Naive thymus-derived CD8-positive, alpha-beta T cell (primary cell): ENCODE data around the gene ENOX1. TPM values are rescaled to one million over a fixed set of nuclear protein-coding genes. Genes with fewer than 3 reads are reported as not detected.
A peak's percentile ranks its signal among the peaks of the same experiment; 100 is the strongest.
"Not testable (repeated sequence)": the region's sequence is repeated elsewhere in the genome, so short reads cannot be mapped to it uniquely, and the experiment has no call there.

Experiments used
- ATAC-seq, 2 donors: fragments of 150-1000 bp; cut with Tn5 transposase in 1 of 2; sonication (Bioruptor Pico), chemical (Tn5 transposase) in 1 of 2; 1 replicate in 1 of 2; 2 replicates in 1 of 2; pipeline ENCODE4 v1.10.0; 2021; ENCODE audit warnings: mild to moderate bottlenecking in 2 of 2, moderate library complexity in 2 of 2
- POLR2A ChIA-PET: fragments of 350-600 bp; sonication (Branson Sonifier 250); formaldehyde crosslinking; loops from one replicate; lab custom pipeline; 2021; ENCODE audit warnings: antibody characterized with exemption; lab: Charles Lee
- DNase-seq, 10 donors: peaks; one replicate each; pipeline versions ENCODE4 v3.0.0 to v3.0.0-alpha.2; 2020 to 2022
- H3K27ac Mint-ChIP-seq, 10 donors: one replicate each; pipeline ENCODE4 v1.8.0; 2020 to 2022; ENCODE audit warnings: mild to moderate bottlenecking in 10 of 10, mixed read lengths in 10 of 10, moderate library complexity in 4 of 10, inconsistent platforms in 1 of 10
- H3K27me3 Mint-ChIP-seq, 5 donors: one replicate each; pipeline ENCODE4 v1.8.0; 2021 to 2022; ENCODE audit warnings: mixed read lengths in 5 of 5
- H3K36me3 Mint-ChIP-seq, 3 donors: one replicate each; pipeline ENCODE4 v1.8.0; 2020 to 2022; ENCODE audit warnings: mixed read lengths in 3 of 3, mild to moderate bottlenecking in 2 of 3, inconsistent platforms in 1 of 3
- H3K4me1 Mint-ChIP-seq, 4 donors: one replicate each; pipeline ENCODE4 v1.8.0; 2021 to 2022; ENCODE audit warnings: mixed read lengths in 4 of 4
- H3K4me3 Mint-ChIP-seq, 10 donors: one replicate each; pipeline ENCODE4 v1.8.0; 2020 to 2022; ENCODE audit warnings: mild to moderate bottlenecking in 10 of 10, mixed read lengths in 10 of 10, moderate library complexity in 6 of 10, inconsistent platforms in 1 of 10
- H3K9me3 Mint-ChIP-seq, 9 donors: one replicate each; pipeline ENCODE4 v1.8.0; 2020 to 2022; ENCODE audit warnings: mixed read lengths in 9 of 9, mild to moderate bottlenecking in 3 of 9, inconsistent platforms in 1 of 9, moderate library complexity in 1 of 9
- polyA plus RNA-seq, 3 donors: library from polyadenylated mRNA; unstranded; fragments of 300-500 nt; fragmentation: Illumina TruSeq; gene quantifications; one replicate each; pipeline ENCODE4 v1.2.3, GENCODE V29; 2021
- total RNA-seq, 8 experiments: library from RNA in 2 of 8; stranded (reverse) in 2 of 8; gene quantifications; one replicate each; pipeline ENCODE4 v1.2.3 and lab custom pipeline; 2021 to 2026

ENOX1 gene
- not detected for total RNA-seq
- not detected for polyA plus RNA-seq
- total RNA-seq (lab: John Stamatoyannopoulos, UW), result 0 to 0.17 (median 0) reads per million in 6 experiments

- Mint-ChIP-seq H3K27me3 (peaks cover 23 to 49% (median 39%) of the 10 kb centered on the region in 5 donors), H3K4me3 (peak within 1 kb of the TSS; percentile 61 to 90 (median 76)), H3K4me1 (peaks cover 0 to 20% (median 8%) of the 10 kb centered on the region in 4 donors), H3K27ac (no peak within 1 kb of the TSS), H3K9me3 (no peaks in the 10 kb centered on the region), H3K36me3 (no peaks in the 10 kb centered on the region)
- POLR2A ChIA-PET, result no interaction called here
- DNase-seq (no peak), ATAC-seq (peak in 1 of 2 donors; percentile 14)
Observed at GRCh38 chr13:43786766-43787517, at the start of gene ENOX1. TSS of gene ENOX1 (minus strand) at chr13:43786972.

GRCh38 chr13:43835701-43836100, 48.9 kb upstream of the ENOX1 start:
- Mint-ChIP-seq H3K36me3 (no peaks in the 10 kb centered on the region), H3K27ac (no peak overlapping the region), H3K4me3 (no peak overlapping the region), H3K9me3 (peaks cover 0 to 3% (median 0%) of the 10 kb centered on the region in 9 donors), H3K27me3 (peaks cover 0 to 11% (median 3%) of the 10 kb centered on the region in 5 donors), H3K4me1 (no peaks in the 10 kb centered on the region)
- POLR2A ChIA-PET, result no interaction called here
- DNase-seq (no peak), ATAC-seq (no peak)

- Mint-ChIP-seq H3K4me1 (no peaks in the 10 kb centered on the region), H3K9me3 (no peaks in the 10 kb centered on the region), H3K4me3 (no peak overlapping the region), H3K27ac (no peak overlapping the region), H3K27me3 (peaks cover 2 to 18% (median 3%) of the 10 kb centered on the region in 5 donors), H3K36me3 (no peaks in the 10 kb centered on the region)
- no peak for DNase-seq
- no peak for ATAC-seq
- POLR2A ChIA-PET, result no interaction called here
Observed at GRCh38 chr13:43831088-43831487, 44.3 kb upstream of the ENOX1 start.

GRCh38 chr13:43830497-43830881, 43.7 kb upstream of the ENOX1 start:
- Mint-ChIP-seq H3K4me3 (no peak overlapping the region), H3K36me3 (no peaks in the 10 kb centered on the region), H3K27ac (no peak overlapping the region), H3K4me1 (no peaks in the 10 kb centered on the region), H3K27me3 (peaks cover 2 to 18% (median 3%) of the 10 kb centered on the region in 5 donors), H3K9me3 (no peaks in the 10 kb centered on the region)
- POLR2A ChIA-PET, result no interaction called here
- DNase-seq (no peak), ATAC-seq (no peak)

- H3K27me3 Mint-ChIP-seq, ATAC-seq, H3K9me3 Mint-ChIP-seq, POLR2A ChIA-PET, H3K36me3 Mint-ChIP-seq, H3K4me3 Mint-ChIP-seq, DNase-seq, H3K27ac Mint-ChIP-seq, H3K4me1 Mint-ChIP-seq: not testable (repeated sequence)
Observed at GRCh38 chr13:43824656-43825055, 37.9 kb upstream of the ENOX1 start.

- DNase-seq (no peak), ATAC-seq (no peak)
- no peak overlapping the region for H3K27ac Mint-ChIP-seq
- H3K4me1 Mint-ChIP-seq, result no peaks in the 10 kb centered on the region
- H3K4me3 Mint-ChIP-seq, result no peak overlapping the region
- H3K9me3 Mint-ChIP-seq, result peaks cover 0 to 4% (median 0%) of the 10 kb centered on the region in 9 donors
- peaks cover 0 to 13% (median 10%) of the 10 kb centered on the region in 5 donors for H3K27me3 Mint-ChIP-seq
- H3K36me3 Mint-ChIP-seq, result no peaks in the 10 kb centered on the region
- POLR2A ChIA-PET, result no interaction called here
Observed at GRCh38 chr13:43822969-43823368, 36.2 kb upstream of the ENOX1 start.

- Mint-ChIP-seq H3K27me3 (peaks cover 16 to 22% (median 20%) of the 10 kb centered on the region in 5 donors), H3K4me3 (no peak overlapping the region), H3K27ac (no peak overlapping the region), H3K9me3 (peaks cover 0 to 6% (median 0%) of the 10 kb centered on the region in 9 donors), H3K36me3 (no peaks in the 10 kb centered on the region), H3K4me1 (no peaks in the 10 kb centered on the region)
- DNase-seq (no peak), ATAC-seq (no peak)
- POLR2A ChIA-PET, result interaction anchor here (0.7 kb wide), 1 partner anchor 459 kb away, joined by 3 read pairs; no protein-coding TSS in a partner anchor
Observed at GRCh38 chr13:43816401-43816889, 29.7 kb upstream of the ENOX1 start.

- H3K9me3 Mint-ChIP-seq, result peaks cover 0 to 6% (median 0%) of the 10 kb centered on the region in 9 donors
- H3K27me3 Mint-ChIP-seq, result peaks cover 17 to 22% (median 20%) of the 10 kb centered on the region in 5 donors
- H3K27ac Mint-ChIP-seq, result no peak overlapping the region
- no peaks in the 10 kb centered on the region for H3K4me1 Mint-ChIP-seq
- H3K36me3 Mint-ChIP-seq, result no peaks in the 10 kb centered on the region
- DNase-seq (no peak), ATAC-seq (no peak)
- POLR2A ChIA-PET, result no interaction called here
- H3K4me3 Mint-ChIP-seq, result no peak overlapping the region
Observed at GRCh38 chr13:43815204-43815603, 28.4 kb upstream of the ENOX1 start.

- POLR2A ChIA-PET, result no interaction called here
- Mint-ChIP-seq H3K27me3 (peaks cover 0 to 12% (median 9%) of the 10 kb centered on the region in 5 donors), H3K4me3 (no peak overlapping the region), H3K36me3 (no peaks in the 10 kb centered on the region), H3K27ac (no peak overlapping the region), H3K9me3 (no peaks in the 10 kb centered on the region), H3K4me1 (peaks cover 0 to 2% (median under 1%) of the 10 kb centered on the region in 4 donors)
- ATAC-seq (no peak), DNase-seq (no peak)
Observed at GRCh38 chr13:43808676-43809075, 21.9 kb upstream of the ENOX1 start.

- H3K27me3 Mint-ChIP-seq, result peaks cover 0 to 9% (median 3%) of the 10 kb centered on the region in 5 donors
Observed at GRCh38 chr13:43805681-43806128, 18.9 kb upstream of the ENOX1 start.

GRCh38 chr13:43805071-43805468, 18.3 kb upstream of the ENOX1 start:
- DNase-seq (no peak), ATAC-seq (no peak)
- Mint-ChIP-seq H3K4me1 (peaks cover 0 to 2% (median under 1%) of the 10 kb centered on the region in 4 donors), H3K36me3 (no peaks in the 10 kb centered on the region), H3K27ac (no peak overlapping the region), H3K9me3 (no peaks in the 10 kb centered on the region), H3K4me3 (no peak overlapping the region), H3K27me3 (peaks cover 0 to 7% (median 2%) of the 10 kb centered on the region in 5 donors)
- POLR2A ChIA-PET, result no interaction called here

More at GRCh38 chr13:43805681-43806128, 18.9 kb upstream of the ENOX1 start:
- Mint-ChIP-seq H3K4me1 (peaks cover 0 to 2% (median under 1%) of the 10 kb centered on the region in 4 donors), H3K4me3 (no peak overlapping the region), H3K9me3 (no peaks in the 10 kb centered on the region), H3K36me3 (no peaks in the 10 kb centered on the region), H3K27ac (peak overlapping the region in 1 of 10 donors; percentile 40)
- POLR2A ChIA-PET, result no interaction called here
- ATAC-seq, result no peak
- DNase-seq, result no peak

- POLR2A ChIA-PET, result no interaction called here
- no peak for ATAC-seq
- peak in 5 of 10 donors; percentile 5 to 46 (median 36) for DNase-seq
- H3K27ac Mint-ChIP-seq, result no peak overlapping the region
- H3K4me3 Mint-ChIP-seq, result no peak overlapping the region
- H3K27me3 Mint-ChIP-seq, result peaks cover 3 to 10% (median 7%) of the 10 kb centered on the region in 5 donors
- H3K4me1 Mint-ChIP-seq, result peaks cover 0 to 2% (median under 1%) of the 10 kb centered on the region in 4 donors
- H3K36me3 Mint-ChIP-seq, result no peaks in the 10 kb centered on the region
- no peaks in the 10 kb centered on the region for H3K9me3 Mint-ChIP-seq
Observed at GRCh38 chr13:43804461-43805070, 17.8 kb upstream of the ENOX1 start.

GRCh38 chr13:43802511-43802910, 15.7 kb upstream of the ENOX1 start:
- H3K27me3 Mint-ChIP-seq, result peaks cover 5 to 14% (median 8%) of the 10 kb centered on the region in 5 donors

More at GRCh38 chr13:43802511-43802910, 15.7 kb upstream of the ENOX1 start:
- POLR2A ChIA-PET, result no interaction called here
- peaks cover 0 to 2% (median under 1%) of the 10 kb centered on the region in 4 donors for H3K4me1 Mint-ChIP-seq
- DNase-seq (no peak), ATAC-seq (no peak)
- H3K9me3 Mint-ChIP-seq, result no peaks in the 10 kb centered on the region
- H3K4me3 Mint-ChIP-seq, result no peak overlapping the region
- H3K36me3 Mint-ChIP-seq, result no peaks in the 10 kb centered on the region
- no peak overlapping the region for H3K27ac Mint-ChIP-seq
